Glutamatergic neuron (in vitro differentiated cells): ENCODE data around the gene SLC35D1. TPM values are rescaled to one million over a fixed set of nuclear protein-coding genes. Genes with fewer than 3 reads are reported as not detected.

Source experiments
- DNase-seq: peaks from one replicate; pipeline ENCODE4 v3.0.0; 2022
- H3K27ac Mint-ChIP-seq: one replicate; pipeline ENCODE4 v1.8.0; 2020; ENCODE audit warnings: mild to moderate bottlenecking, mixed read lengths, inconsistent platforms; ENCODE audit not compliant: unreplicated experiment
- H3K27me3 Mint-ChIP-seq: one replicate; pipeline ENCODE4 v1.8.0; 2020; ENCODE audit warnings: mild to moderate bottlenecking, moderate library complexity, mixed read lengths, inconsistent platforms; ENCODE audit not compliant: unreplicated experiment
- H3K36me3 Mint-ChIP-seq: one replicate; pipeline ENCODE4 v1.8.0; 2020; ENCODE audit warnings: mild to moderate bottlenecking, mixed read lengths, inconsistent platforms; ENCODE audit not compliant: unreplicated experiment
- H3K4me1 Mint-ChIP-seq: one replicate; pipeline ENCODE4 v1.8.0; 2020; ENCODE audit warnings: mild to moderate bottlenecking, low read depth, mixed read lengths, inconsistent platforms; ENCODE audit not compliant: unreplicated experiment
- H3K4me3 Mint-ChIP-seq: one replicate; pipeline ENCODE4 v1.8.0; 2020; ENCODE audit warnings: mild to moderate bottlenecking, mixed read lengths, inconsistent platforms; ENCODE audit not compliant: unreplicated experiment
- H3K9me3 Mint-ChIP-seq: one replicate; pipeline ENCODE4 v1.8.0; 2020; ENCODE audit warnings: mild to moderate bottlenecking, moderate library complexity, mixed read lengths, inconsistent platforms; ENCODE audit not compliant: unreplicated experiment
- CTCF ChIP-seq: fragments of 200-600 bp; sonication (generic); IDR thresholded peaks from one replicate; pipeline ENCODE4 v1.5.0; 2021; ENCODE audit not compliant: partially characterized antibody, unreplicated experiment
- total RNA-seq: library from RNA; stranded (reverse); fragmentation: NEBNext Ultra II Directional; extraction: Animal tissue kit (Norgen Biotek cat#: 25700); gene quantifications from one replicate; pipeline ENCODE4 v1.2.1, GENCODE V29; 2021; ENCODE audit not compliant: unreplicated experiment

The SLC35D1 gene
- total RNA-seq, 1 donor from 2014 or later, result 2.7 TPM

GRCh38 chr1:66996018-66996682, 57.8 kb downstream of the SLC35D1 start:
- Mint-ChIP-seq H3K36me3 (no peaks in the 10 kb centered on the region), H3K4me3 (no peak overlapping the region), H3K9me3 (peaks cover 1% of the 10 kb centered on the region), H3K27me3 (no peaks in the 10 kb centered on the region), H3K4me1 (no peaks in the 10 kb centered on the region), H3K27ac (no peak overlapping the region)
- TF ChIP-seq CTCF, result peak; percentile 21
- DNase-seq, result peak; percentile 32

GRCh38 chr1:66993076-66993475, 60.9 kb downstream of the SLC35D1 start:
- no peak for TF ChIP-seq CTCF
- H3K27ac Mint-ChIP-seq, result no peak overlapping the region
- H3K4me3 Mint-ChIP-seq, result no peak overlapping the region
- no peak for DNase-seq
- no peaks in the 10 kb centered on the region for H3K9me3 Mint-ChIP-seq
- no peaks in the 10 kb centered on the region for H3K36me3 Mint-ChIP-seq
- H3K27me3 Mint-ChIP-seq, result no peaks in the 10 kb centered on the region
- no peaks in the 10 kb centered on the region for H3K4me1 Mint-ChIP-seq

- Mint-ChIP-seq H3K4me3 (no peak overlapping the region), H3K4me1 (no peaks in the 10 kb centered on the region), H3K9me3 (no peaks in the 10 kb centered on the region), H3K27me3 (no peaks in the 10 kb centered on the region), H3K36me3 (no peaks in the 10 kb centered on the region), H3K27ac (no peak overlapping the region)
- no peak for TF ChIP-seq CTCF
- no peak for DNase-seq
Observed at GRCh38 chr1:66985835-66986234, 68.1 kb downstream of the SLC35D1 start.

GRCh38 chr1:66984491-66984890, 69.5 kb downstream of the SLC35D1 start:
- H3K4me3 Mint-ChIP-seq, result no peak overlapping the region
- no peak overlapping the region for H3K27ac Mint-ChIP-seq

More at GRCh38 chr1:66984491-66984890, 69.5 kb downstream of the SLC35D1 start:
- H3K36me3 Mint-ChIP-seq, result no peaks in the 10 kb centered on the region
- H3K27me3 Mint-ChIP-seq, result no peaks in the 10 kb centered on the region
- DNase-seq, result no peak
- no peak for TF ChIP-seq CTCF
- no peaks in the 10 kb centered on the region for H3K4me1 Mint-ChIP-seq
- no peaks in the 10 kb centered on the region for H3K9me3 Mint-ChIP-seq
